Measurements from ENCODE around the gene CHPT1.

Gene CHPT1

GRCh38 chr12:101767537-101767936 is 70.1 kb downstream of the CHPT1 start:
- no peak for DNase-seq

- no peak for DNase-seq
Measured at GRCh38 chr12:101768781-101769180, 71.3 kb downstream of the CHPT1 start.

DNA sequence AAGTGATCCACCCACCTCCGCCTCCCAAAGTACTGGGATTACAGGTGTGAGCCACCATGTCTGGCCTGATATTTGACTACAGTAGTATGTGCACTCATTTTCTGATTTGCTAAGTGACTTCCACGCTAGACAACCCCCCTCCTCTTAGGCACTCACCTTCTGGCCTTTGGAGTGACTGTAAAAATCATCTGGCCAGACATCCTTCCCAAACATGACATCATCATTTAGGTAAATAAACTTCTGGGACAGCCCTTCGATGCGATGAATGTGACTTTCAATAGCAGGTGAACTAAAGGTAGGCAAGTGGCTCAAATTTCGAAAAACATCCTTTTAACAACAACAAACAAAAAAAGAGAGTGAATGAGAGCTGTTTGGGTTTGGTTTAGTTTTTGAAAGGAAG is 72.4 kb downstream of the CHPT1 start:
- DNase-seq, result no peak

DNA sequence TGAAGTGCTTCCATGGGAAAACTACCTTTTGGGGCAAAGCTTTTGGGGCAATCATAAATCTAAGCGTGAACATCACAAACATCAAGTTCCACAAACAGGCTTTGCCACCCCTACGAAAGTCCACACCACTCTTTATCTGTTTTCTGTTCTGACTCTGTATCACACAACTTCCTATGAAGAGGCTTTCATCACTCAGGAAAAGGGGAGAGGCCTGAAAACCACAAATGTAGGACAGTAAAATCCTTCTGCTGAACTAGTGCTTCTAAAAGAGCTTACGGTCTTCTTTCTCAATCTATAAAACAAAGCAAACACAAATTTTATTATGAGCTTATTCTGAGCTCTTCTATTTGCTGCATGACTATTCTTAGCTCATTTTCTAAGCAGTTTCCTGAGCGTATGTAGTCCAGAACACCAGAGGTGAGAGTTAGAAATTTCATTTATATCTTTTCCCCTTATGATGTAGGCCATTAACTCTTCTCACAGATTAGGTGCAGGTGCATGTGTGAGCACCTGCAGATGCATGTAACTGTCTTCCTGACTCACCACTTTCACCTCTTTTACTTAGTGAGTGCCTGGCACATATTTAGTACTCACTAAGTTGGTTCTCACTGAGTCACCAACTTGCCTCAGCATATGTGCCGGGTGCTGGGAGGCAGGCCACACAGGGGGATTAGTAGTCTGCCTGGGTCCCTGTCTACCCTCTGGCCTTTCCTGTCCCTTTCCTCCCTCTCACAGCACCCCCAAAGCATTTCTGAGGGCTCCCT is 74.8 kb downstream of the CHPT1 start:
- no peak for DNase-seq

DNA sequence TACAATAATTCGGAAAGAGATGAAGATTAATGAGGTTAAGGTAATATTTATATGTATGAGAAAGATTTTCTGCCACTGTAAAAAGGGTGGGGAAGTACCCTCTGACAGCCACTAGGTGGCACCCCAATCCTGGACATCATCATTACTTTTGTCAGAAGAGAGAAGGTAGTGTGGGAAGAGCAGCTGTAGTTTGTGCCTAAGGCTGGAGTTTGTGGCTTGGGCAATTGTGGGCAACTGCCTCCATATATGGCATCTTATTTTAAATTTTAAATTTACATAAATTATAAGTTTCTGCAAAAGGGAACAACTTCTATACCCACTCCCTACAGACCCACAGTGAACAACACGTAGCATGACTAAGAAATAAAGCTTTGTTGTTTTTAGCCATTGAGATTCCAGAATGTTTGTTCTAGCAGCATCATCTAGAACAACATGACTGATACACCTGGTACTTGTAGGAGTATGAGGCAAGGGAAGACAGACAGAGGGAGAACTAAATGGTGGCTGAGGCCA is 76.3 kb downstream of the CHPT1 start:
- peak; percentile 74 for DNase-seq

DNA sequence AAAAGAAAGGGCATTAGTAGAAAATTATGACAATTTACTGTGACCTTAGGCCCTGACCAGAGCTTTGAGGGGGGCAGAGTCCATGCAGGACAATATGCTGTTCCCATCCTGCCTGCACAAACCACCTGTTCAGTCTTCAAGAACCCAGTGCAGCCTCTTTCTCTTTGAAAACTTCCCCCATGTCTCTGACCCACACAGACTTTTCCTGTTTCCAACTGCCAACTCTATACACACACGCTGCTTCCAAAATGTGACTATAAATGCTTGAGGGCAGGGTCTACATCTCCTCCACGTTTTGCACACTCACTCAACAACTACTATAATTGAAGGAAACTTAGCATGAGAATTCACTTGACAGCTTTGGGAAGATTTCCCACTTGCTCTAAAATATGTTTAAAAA is 78.4 kb downstream of the CHPT1 start:
- no peak for DNase-seq

DNA sequence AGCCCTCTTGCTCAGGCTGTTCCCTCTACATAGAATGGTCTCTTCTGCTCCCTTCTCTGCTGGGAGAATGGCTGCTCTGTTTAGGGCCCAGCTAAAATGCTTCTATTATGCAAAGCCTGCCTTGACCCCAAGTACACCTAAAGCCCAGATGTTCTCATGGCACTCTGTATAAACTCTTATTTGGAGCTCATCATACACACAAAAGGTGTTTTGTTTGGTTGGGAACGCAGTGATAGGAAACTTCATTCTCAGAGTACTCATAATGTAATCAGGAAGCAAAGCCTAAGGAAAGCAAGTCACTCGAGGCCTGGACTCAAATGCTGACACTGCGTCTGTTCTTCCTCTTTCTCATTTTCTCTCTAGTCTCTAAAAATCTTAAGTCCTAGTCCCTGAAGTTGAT is 80.0 kb downstream of the CHPT1 start:
- DNase-seq, result no peak

- DNase-seq, result no peak
Measured at GRCh38 chr12:101777978-101778377, 80.5 kb downstream of the CHPT1 start.

All from right hindlimb (tissue), 1 donor.